NOMO-1 treated with DMSO at 0.1 percent for 48 hours (cell line): ENCODE measurements around the gene CCNE1.
"Not testable (repeated sequence)": the region's sequence is repeated elsewhere in the genome, so short reads cannot be mapped to it uniquely, and the experiment has no call there.

ENCODE experiments used
- DNase-seq: peaks from one replicate; lab custom pipeline; 2025; ENCODE audit not compliant: unreplicated experiment; lab: John Stamatoyannopoulos, UW

CCNE1 gene

DNA sequence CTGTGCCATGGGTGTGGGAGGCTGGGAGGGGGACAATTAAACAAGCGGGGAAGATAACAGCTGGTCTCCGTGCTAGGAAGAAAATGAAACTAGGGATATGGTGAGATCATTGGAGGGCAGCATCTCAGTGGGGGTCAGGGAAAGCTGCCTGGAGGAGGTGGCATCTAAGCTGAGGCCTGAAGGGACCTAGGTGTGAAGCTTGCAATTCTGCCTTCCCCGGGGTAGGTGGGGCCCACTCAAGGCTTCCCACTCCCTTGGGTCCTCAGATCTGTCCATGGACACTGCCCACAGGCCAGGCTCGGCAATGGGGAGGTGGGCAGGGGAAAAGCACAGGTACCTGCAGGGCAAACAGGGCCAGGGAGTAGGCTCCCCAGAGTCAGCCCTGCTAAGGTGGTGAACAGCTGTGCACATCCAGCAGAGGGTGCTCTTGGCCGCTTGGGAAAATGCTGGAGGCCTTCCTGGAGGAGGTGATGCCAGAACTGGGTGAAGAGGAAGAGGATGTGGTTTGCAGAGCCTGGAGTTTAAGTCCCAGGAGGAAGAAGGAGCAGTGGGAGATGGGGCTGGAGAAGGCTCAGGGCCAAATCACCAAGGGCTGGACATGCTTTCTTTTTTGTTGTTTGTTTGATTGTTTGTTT is 25.7 kb upstream of the CCNE1 start:
- no peak for DNase-seq

GRCh38 chr19:29787281-29787680 is 24.5 kb upstream of the CCNE1 start:
- DNase-seq, result no peak

DNA sequence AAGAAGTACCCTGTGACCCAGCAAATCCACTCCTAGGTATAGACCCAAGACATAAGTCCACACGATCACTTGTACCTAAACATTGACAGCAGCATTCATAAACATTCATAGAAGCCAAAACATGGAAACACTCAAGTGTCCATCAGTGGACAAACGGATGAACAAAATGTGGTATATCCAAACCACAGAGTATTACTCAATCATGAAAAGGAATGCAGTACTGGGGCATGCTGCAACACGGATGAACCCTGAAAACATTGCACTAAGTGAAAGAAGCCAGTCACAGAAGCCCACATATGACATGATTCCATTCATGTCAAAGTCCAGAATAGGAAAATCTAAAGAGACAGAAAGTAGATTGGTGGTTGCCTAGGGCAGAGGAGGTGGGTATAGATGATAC is 22.8 kb upstream of the CCNE1 start:
- no peak for DNase-seq

- DNase-seq, result no peak
These were observed 18.6 kb upstream of the CCNE1 start for GRCh38 chr19:29793116-29793727.

- DNase-seq, result not testable (repeated sequence)
These were observed 17.3 kb upstream of the CCNE1 start for GRCh38 chr19:29794490-29794889.

GRCh38 chr19:29795461-29796172 is 16.2 kb upstream of the CCNE1 start:
- no peak for DNase-seq

DNA sequence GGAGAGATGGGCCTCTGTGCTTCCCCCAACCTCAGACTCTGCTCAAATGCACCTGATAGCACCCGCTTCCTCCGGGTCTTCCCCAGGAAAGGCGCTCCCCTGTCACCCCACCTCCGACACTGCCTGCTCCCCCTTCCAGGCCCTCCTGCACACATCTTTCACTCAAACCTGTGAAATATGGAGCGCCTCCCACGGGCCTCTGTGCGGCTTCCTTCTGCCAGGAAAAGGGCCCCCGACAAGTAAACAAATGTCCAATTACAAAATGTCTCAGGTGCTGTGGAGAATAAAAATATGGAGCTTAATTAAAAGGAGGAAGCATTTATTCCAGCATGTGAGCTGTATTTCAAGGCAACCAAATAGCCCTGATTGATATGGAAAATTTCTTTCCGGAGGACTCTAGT is 15.6 kb upstream of the CCNE1 start:
- no peak for DNase-seq

- no peak for DNase-seq
These were observed 12.9 kb upstream of the CCNE1 start for GRCh38 chr19:29798774-29799497.

DNA sequence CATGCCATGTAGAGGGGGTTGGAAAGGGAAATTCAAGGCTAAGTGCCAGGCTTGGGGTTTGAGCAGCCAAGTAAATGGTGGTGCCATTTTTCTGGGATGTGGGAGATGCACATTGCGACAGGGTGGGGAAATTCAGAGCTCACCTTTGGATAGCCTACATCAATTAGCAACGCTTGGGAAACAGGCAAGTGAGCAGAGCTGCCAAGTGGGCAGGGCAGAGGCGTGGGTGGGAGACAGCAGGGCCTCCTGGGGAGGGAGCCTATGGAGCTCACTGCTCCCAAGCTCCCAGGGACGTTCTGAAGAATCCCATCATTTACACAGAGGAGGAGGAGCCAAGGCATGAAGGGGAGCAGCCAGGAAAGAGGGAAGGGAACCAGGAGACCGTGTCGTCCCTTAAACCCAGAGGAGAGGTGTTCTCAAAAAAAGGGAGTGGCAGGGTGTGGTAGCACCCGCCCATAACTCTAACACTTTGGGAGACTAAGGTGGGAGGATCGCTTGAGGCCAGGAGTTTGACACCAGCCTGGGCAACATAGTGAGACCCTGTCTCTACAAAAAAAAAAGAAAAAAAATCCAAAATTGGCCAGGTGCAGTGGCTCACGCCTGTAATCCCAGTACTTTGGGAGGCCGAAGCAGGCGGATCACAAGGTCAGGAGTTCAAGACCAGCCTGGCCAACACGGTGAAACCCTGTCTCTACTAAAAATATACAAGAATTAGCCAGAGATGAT is 11.5 kb upstream of the CCNE1 start:
- DNase-seq, result no peak

- not testable (repeated sequence) for DNase-seq
These were observed 7.8 kb upstream of the CCNE1 start for GRCh38 chr19:29803951-29804350.

- no peak for DNase-seq
These were observed 7.3 kb upstream of the CCNE1 start for GRCh38 chr19:29804493-29804892.

DNA sequence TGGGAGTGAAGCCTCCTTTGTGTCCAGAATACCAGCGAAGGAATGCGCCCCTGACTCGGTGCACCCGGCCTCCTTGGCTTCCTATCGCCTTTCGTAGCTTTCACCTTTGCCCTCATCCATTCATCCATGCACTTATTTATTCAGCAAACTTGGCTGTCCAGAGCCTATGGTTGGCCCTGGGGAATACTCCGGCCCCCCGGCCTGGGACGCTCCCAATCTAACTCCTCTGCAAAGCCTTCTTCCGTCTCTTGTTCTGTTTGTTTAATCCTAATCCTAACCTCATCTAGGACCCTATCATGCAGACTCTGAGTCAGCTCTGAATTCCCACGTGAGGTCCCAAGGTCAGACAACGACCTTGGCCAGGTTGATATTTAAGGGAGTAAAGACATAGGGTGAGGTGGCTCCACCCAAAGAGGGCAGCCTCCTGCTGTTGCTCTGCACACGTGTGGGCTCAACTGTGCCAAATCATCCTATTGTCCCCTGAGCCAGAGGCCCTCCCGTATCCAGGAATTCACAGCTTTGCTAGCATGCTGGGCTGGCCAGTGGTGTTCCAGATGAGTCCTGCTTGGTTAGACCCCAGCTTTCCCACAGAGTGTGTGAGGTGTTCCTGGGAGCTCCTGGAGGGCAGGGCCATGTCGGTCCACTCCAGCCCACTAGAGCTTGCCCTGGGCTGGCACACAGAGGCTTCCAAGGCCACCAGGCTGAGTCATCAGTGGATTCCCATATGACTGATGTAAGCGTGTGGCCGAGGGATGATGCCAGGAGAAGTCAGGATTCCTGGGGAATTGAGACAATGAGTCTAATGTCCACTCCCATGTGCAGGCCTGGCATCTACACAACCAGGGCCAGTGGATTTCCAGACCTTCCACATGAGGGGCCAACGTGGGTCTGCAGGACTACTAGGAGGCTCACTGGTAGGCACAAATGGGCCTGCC is 6.5 kb upstream of the CCNE1 start:
- no peak for DNase-seq

- DNase-seq, result no peak
These were observed 5.5 kb upstream of the CCNE1 start for GRCh38 chr19:29806098-29806866.

- no peak for DNase-seq
These were observed 4.6 kb upstream of the CCNE1 start for GRCh38 chr19:29807178-29807577.

DNA sequence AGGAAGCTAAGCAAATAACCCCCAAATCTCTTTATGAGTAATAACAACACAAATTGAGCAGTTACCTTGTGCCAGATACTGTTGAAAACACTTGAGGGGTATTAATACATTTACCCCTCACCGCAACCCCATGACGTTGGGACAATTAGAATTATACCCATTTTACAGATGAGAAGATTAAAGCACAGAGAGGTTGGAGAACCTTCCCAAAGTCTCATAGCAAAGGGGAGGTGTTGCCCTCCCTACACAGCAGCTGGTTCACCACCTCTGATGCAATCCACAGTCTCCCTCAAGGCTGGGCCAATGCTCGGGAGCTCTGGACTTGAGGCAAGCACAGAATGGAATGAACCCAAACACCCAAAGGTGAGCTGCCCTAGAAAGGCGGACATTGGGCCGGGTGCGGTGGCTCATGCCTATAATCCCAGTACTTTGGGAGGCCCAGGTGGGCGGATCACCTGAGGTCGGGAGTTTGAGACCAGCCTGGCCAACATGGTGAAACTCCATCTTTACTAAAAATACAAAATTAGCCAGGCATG is 3.9 kb upstream of the CCNE1 start:
- no peak for DNase-seq

DNA sequence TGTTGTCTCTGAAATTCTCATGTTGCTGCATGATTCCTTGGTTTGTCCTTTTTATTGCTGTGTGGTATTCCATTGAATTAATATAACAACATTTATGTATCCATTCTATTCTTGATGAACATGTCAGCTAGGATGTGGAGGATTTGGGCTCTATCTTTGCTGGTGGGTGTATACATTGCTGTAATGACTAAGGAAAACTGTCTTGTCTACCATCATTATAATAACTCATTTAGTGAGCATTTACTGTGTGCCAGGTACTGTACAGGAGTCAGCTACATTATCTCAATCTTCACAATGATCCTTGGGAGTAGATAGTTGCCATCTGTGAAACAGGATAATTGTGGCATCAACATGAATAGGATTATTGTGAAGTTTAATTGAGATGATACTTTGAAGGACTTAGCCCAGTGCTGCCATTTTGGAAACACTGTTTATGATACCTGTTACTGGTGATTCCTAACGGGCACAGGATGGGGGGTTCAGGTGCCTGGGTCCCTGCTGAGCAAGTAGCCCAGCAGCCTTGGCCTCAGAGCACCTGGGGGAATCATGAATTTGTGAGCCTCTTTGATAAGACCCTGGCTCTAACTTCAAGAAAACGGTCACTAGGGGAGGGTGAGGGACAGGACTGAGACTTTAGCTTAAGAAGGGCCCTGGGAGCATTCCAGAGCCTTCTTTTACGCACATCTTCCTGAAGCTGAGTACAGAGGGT is 1.8 kb upstream of the CCNE1 start:
- no peak for DNase-seq

DNA sequence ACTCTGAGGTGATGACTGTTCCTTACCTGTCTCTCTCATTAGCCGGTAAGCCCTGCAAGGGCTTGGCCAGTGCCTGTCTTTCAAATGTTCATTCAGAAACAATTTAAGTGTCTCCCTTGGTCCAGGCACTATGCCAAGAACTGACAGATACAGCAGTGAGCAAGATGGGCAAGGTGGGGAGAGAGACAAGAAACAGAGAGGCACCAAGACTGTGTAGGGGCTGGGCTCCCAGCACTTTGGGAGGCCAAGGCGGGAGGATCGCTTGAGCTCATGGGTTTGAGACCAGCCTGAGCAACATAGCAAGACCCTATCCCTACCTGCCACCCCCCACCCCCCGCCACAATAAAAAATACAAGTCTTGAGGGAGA is 1.3 kb upstream of the CCNE1 start:
- no peak for DNase-seq

GRCh38 chr19:29812080-29812880 is 489 bp downstream of the CCNE1 start:
- DNase-seq, result no peak
